SK-N-SH (cell line): Measurements from ENCODE around the gene MAP4.

Experiments
- POLR2AphosphoS5 ChIP-seq: IDR thresholded peaks from 2 replicates; pipeline ENCODE4 v1.6.1; 2012; ENCODE audit warnings: low read depth, low read length
- RAD21 ChIP-seq: IDR thresholded peaks from 2 replicates; pipeline ENCODE4 v1.6.1; 2012; ENCODE audit warnings: mild to moderate bottlenecking, low read length
- YY1 ChIP-seq: IDR thresholded peaks from 2 replicates; pipeline ENCODE4 v1.4.0; 2012; ENCODE audit warnings: low read depth, mild to moderate bottlenecking
- TF ChIP-seq, protein P1 (sequence below): fragments of 200-600 bp; sonication (generic); IDR thresholded peaks from 2 replicates; pipeline ENCODE4 v1.6.1; 2017; ENCODE audit warnings: antibody characterized with exemption, mild to moderate bottlenecking, moderate library complexity
- TF ChIP-seq, protein P2 (sequence below): fragments of 150-350 bp; IDR thresholded peaks from 2 replicates; pipeline ENCODE4 v1.6.1; 2016; ENCODE audit warnings: mild to moderate bottlenecking, low read depth, low read length

DNA sequence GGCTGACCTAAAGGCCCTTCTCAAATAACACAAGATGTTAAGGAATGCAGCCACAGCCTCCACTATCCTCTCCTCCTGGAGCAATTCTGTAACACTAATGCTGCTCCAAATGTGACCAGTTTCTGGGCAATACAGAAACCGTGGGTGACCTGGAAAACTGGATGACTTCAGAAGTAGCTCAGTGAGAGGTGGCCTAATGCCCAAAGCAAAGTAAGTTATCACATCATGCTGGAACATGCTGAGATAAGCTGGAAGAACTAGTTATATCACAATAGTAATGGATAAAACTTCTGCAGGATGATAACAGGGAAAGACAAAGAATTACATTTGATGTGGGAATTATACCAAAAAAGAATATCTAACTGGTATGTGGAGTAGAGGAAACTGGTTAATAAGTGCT is 141.3 kb downstream of the MAP4 start:
- TF ChIP-seq, protein P1, sequence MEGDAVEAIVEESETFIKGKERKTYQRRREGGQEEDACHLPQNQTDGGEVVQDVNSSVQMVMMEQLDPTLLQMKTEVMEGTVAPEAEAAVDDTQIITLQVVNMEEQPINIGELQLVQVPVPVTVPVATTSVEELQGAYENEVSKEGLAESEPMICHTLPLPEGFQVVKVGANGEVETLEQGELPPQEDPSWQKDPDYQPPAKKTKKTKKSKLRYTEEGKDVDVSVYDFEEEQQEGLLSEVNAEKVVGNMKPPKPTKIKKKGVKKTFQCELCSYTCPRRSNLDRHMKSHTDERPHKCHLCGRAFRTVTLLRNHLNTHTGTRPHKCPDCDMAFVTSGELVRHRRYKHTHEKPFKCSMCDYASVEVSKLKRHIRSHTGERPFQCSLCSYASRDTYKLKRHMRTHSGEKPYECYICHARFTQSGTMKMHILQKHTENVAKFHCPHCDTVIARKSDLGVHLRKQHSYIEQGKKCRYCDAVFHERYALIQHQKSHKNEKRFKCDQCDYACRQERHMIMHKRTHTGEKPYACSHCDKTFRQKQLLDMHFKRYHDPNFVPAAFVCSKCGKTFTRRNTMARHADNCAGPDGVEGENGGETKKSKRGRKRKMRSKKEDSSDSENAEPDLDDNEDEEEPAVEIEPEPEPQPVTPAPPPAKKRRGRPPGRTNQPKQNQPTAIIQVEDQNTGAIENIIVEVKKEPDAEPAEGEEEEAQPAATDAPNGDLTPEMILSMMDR, result no peak
- TF ChIP-seq YY1 (no peak), RAD21 (no peak), POLR2AphosphoS5 (no peak)
- TF ChIP-seq, protein P2, sequence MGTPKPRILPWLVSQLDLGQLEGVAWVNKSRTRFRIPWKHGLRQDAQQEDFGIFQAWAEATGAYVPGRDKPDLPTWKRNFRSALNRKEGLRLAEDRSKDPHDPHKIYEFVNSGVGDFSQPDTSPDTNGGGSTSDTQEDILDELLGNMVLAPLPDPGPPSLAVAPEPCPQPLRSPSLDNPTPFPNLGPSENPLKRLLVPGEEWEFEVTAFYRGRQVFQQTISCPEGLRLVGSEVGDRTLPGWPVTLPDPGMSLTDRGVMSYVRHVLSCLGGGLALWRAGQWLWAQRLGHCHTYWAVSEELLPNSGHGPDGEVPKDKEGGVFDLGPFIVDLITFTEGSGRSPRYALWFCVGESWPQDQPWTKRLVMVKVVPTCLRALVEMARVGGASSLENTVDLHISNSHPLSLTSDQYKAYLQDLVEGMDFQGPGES, result no peak
